ENCODE measurements around the gene CLCN7.

CLCN7 gene

DNA sequence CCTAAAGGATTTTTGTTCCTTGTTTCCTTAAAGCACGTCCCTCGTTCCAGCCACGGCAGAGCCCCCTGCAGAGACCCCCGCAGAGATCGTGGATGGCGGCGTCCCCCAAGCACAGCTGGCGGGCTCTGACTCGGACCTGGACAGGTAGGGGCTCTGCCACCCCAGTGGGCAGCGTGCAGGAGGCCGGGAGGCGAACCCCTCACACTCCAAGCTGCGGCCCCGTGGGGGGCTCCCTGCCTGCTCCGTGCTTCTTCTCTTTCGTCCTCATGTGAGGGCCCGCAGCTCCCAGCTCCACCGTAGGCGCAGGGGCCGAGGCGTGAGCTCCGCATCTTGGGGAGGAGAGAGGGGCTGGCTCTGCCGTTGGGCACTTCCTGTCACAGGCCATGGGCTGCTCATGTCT lies 26.8 kb upstream of the CLCN7 start:
- Histone ChIP-seq H3K4me3 (ENCODE audit: control insufficient read depth in 1 of 7, extremely low read depth in 1 of 7, insufficient read depth in 4 of 7, low read depth in 2 of 7, low read length in 6 of 7) (no peak overlapping the region), H3K36me3 (ENCODE audit: control insufficient read depth in 4 of 4, insufficient read depth in 4 of 4, low read length in 3 of 4) (peaks cover 5 to 85% (median 50%) of the 10 kb centered on the region in 4 experiments), H3K9me3 (ENCODE audit: control extremely low read depth in 1 of 5, control insufficient read depth in 4 of 5, insufficient read depth in 2 of 5, low read depth in 1 of 5, low read length in 4 of 5) (no peaks in the 10 kb centered on the region), H3K27me3 (replicated peaks in 2 of 5; ENCODE audit: control insufficient read depth in 4 of 5, insufficient read depth in 5 of 5, low read length in 4 of 5) (no peaks in the 10 kb centered on the region), H3K4me1 (ENCODE audit: control extremely low read depth in 1 of 4, control insufficient read depth in 4 of 4, insufficient read depth in 4 of 4, low read length in 3 of 4) (no peaks in the 10 kb centered on the region), H3K27ac (ENCODE audit: insufficient read depth in 1 of 2, low read depth in 1 of 2, low read length in 2 of 2, poor library complexity in 1 of 2, severe bottlenecking in 2 of 2) (no peak overlapping the region)
- DNase-seq: no peak
- ChIA-PET CTCF (no interaction called here), POLR2A (no interaction called here)
- 97% methylated on average over 19 of the region's 23 CpGs for WGBS (ENCODE audit: insufficient coverage)

DNA sequence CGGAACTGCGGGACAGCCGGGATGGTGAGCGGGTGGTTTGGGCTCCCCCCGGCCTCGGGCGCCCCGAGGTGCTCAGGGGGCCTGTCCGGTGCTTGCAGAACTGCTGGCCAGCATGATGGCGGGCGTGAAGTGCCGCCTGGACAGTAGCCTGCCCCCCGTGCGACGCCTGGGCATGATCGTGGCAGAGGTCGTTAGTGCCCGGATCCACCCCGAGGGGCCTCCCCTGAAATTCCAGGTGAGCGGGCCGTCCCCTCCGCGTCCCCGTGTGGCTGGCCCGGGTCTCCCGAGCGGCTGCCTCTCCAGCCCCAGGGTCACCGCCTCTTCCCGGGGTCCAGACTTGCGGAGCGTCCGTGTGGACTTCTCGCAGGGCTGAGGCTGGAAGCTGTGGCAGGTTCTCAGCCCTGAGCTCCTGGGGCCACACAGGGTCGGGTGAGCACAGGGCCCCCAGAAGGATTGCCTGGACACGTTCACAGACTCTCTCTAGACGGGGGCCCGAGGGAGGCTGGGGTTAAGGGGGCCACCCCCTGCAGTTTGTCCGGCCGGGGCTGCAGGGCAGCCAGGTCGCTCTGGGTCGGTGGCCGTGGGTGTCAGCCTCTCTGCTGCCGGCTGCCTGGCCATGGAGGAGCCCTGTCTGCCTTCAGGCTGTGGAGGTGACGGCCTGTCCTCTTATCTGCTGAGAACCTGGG lies 25.8 kb upstream of the CLCN7 start:
- no peak for DNase-seq
- no peak overlapping the region for H3K4me3 ChIP-seq (ENCODE audit: control insufficient read depth in 1 of 7, extremely low read depth in 1 of 7, insufficient read depth in 4 of 7, low read depth in 2 of 7, low read length in 6 of 7)
- ChIA-PET CTCF (no interaction called here), POLR2A (no interaction called here)
- H3K9me3 ChIP-seq (ENCODE audit: control extremely low read depth in 1 of 5, control insufficient read depth in 4 of 5, insufficient read depth in 2 of 5, low read depth in 1 of 5, low read length in 4 of 5): no peaks in the 10 kb centered on the region
- H3K27me3 ChIP-seq (replicated peaks in 2 of 5; ENCODE audit: control insufficient read depth in 4 of 5, insufficient read depth in 5 of 5, low read length in 4 of 5): no peaks in the 10 kb centered on the region
- H3K4me1 ChIP-seq (ENCODE audit: control extremely low read depth in 1 of 4, control insufficient read depth in 4 of 4, insufficient read depth in 4 of 4, low read length in 3 of 4): no peaks in the 10 kb centered on the region
- H3K36me3 ChIP-seq (ENCODE audit: control insufficient read depth in 4 of 4, insufficient read depth in 4 of 4, low read length in 3 of 4): peaks cover 5 to 85% (median 51%) of the 10 kb centered on the region in 4 experiments
- no peak overlapping the region for H3K27ac ChIP-seq (ENCODE audit: insufficient read depth in 1 of 2, low read depth in 1 of 2, low read length in 2 of 2, poor library complexity in 1 of 2, severe bottlenecking in 2 of 2)
- WGBS (ENCODE audit: insufficient coverage): 95% methylated on average over 37 of the region's 44 CpGs

DNA sequence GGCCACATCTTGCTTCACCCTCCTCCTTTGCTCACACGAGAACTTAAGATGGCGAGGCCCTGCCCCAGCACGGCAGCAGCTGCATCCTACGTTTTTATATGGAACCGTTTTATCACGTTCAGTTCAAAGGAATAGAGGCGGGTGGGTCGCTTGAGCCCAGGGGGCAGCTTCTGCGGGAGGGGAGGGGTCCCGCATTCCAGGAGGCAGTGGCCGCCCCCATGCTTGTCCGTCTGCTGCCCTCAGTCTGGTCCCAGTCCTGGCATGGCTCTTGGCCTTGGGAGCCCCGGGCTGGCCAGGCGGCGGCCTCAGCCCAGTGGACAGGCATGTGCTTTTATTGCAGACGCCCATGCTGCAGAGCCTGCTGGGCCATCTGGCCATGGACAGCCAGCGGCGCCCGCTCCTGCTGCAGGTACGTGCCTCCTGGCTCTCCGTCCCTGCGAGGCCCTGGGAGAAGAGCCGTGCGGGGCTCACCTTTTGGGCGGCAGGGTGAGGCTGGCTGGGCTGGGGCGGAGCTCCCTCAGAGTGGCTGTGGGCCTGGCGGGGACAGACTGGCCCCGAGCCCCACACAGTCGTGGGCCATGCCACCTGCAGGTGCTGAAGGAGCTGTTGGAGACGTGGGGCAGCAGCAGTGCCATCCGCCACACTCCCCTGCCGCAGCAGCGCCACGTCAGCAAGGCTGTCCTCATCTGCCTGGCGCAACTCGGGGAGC lies 25.1 kb upstream of the CLCN7 start:
- ChIA-PET POLR2A (no interaction called here), CTCF (no interaction called here)
- 98% methylated on average over 34 of the region's 36 CpGs for WGBS (ENCODE audit: insufficient coverage)
- H3K9me3 ChIP-seq (ENCODE audit: control extremely low read depth in 1 of 5, control insufficient read depth in 4 of 5, insufficient read depth in 2 of 5, low read depth in 1 of 5, low read length in 4 of 5): no peaks in the 10 kb centered on the region
- DNase-seq: no peak
- H3K4me1 ChIP-seq (ENCODE audit: control extremely low read depth in 1 of 4, control insufficient read depth in 4 of 4, insufficient read depth in 4 of 4, low read length in 3 of 4): peaks cover 0 to under 1% (median 0%) of the 10 kb centered on the region in 4 experiments
- no peak overlapping the region for H3K4me3 ChIP-seq (ENCODE audit: control insufficient read depth in 1 of 7, extremely low read depth in 1 of 7, insufficient read depth in 4 of 7, low read depth in 2 of 7, low read length in 6 of 7)
- no peak overlapping the region for H3K27ac ChIP-seq (ENCODE audit: insufficient read depth in 1 of 2, low read depth in 1 of 2, low read length in 2 of 2, poor library complexity in 1 of 2, severe bottlenecking in 2 of 2)
- H3K36me3 ChIP-seq (ENCODE audit: control insufficient read depth in 4 of 4, insufficient read depth in 4 of 4, low read length in 3 of 4): peaks cover 5 to 88% (median 53%) of the 10 kb centered on the region in 4 experiments
- H3K27me3 ChIP-seq (replicated peaks in 2 of 5; ENCODE audit: control insufficient read depth in 4 of 5, insufficient read depth in 5 of 5, low read length in 4 of 5): no peaks in the 10 kb centered on the region

DNA sequence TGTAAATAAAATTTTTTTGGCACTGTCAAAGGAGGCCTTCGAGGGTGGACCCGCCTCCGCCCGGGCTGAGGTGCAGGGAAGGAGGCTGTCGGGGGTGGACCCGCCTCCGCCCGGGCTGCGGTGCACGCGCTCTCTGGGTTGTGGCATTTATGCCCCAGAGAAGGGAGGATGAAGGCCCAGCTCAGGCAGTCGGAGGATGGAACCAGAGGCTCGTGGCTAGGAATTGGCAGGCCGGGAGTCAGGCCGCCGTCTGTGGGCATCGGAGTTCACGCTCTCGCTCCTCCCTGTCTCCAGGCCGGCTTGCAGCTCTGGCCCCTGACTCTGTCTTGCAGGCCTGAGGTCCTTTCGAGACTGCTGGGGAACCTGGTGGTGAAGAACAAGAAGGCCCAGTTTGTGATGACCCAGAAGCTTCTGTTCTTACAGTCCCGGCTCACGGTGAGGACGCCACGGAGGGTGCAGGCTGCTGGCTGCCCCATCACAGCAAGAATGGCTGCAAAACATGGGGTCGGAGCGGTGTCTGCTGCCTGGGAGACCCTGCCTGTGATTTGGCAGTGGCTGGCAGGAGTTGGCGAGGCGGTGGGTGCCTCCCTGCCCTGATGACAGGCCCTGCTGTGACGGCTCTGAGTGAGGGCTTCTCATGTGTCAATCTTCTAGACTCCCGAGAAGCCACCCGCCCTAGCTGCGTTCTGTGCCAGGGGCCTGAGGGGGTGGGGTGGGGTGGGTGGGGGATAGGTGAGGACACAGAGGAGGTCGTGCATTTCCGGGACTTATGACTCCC lies 24.3 kb upstream of the CLCN7 start:
- 97% methylated on average over 32 of the region's 35 CpGs for WGBS (ENCODE audit: insufficient coverage)
- no peak overlapping the region for H3K4me3 ChIP-seq (ENCODE audit: control insufficient read depth in 1 of 7, extremely low read depth in 1 of 7, insufficient read depth in 4 of 7, low read depth in 2 of 7, low read length in 6 of 7)
- ChIA-PET POLR2A (no interaction called here), CTCF (no interaction called here)
- peaks cover 0 to 9% (median 7%) of the 10 kb centered on the region in 4 experiments for H3K4me1 ChIP-seq (ENCODE audit: control extremely low read depth in 1 of 4, control insufficient read depth in 4 of 4, insufficient read depth in 4 of 4, low read length in 3 of 4)
- H3K27me3 ChIP-seq (replicated peaks in 2 of 5; ENCODE audit: control insufficient read depth in 4 of 5, insufficient read depth in 5 of 5, low read length in 4 of 5): no peaks in the 10 kb centered on the region
- peaks cover 5 to 95% (median 57%) of the 10 kb centered on the region in 4 experiments for H3K36me3 ChIP-seq (ENCODE audit: control insufficient read depth in 4 of 4, insufficient read depth in 4 of 4, low read length in 3 of 4)
- no peak overlapping the region for H3K27ac ChIP-seq (ENCODE audit: insufficient read depth in 1 of 2, low read depth in 1 of 2, low read length in 2 of 2, poor library complexity in 1 of 2, severe bottlenecking in 2 of 2)
- no peaks in the 10 kb centered on the region for H3K9me3 ChIP-seq (ENCODE audit: control extremely low read depth in 1 of 5, control insufficient read depth in 4 of 5, insufficient read depth in 2 of 5, low read depth in 1 of 5, low read length in 4 of 5)
- DNase-seq: no peak

DNA sequence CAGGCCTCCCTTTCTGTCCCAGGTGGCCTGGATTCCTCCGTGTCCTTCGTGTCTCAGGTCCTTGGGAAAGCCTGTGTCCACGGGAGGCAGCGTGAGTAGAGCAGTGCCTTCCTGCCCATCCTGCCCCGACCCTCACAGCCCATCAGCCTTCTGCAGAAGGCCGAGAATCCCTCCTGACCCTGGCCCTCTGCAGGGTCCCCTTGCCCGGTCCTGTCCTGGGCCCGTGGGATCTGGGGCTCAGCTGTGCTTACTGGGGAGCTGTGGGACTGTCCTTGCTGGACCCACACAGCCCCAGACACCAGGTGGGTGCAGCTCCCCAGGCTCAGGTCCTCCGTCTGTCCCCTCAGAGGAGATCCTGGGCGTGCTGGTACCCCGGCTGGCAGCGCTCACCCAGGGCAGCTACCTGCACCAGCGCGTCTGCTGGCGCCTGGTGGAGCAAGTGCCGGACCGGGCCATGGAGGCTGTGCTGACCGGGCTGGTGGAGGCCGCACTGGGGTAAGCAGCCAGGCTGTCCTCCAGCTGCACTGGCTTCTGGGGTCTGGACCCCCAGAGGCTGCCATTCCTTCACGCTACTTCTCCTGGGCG lies 22.3 kb upstream of the CLCN7 start:
- no peak overlapping the region for H3K4me3 ChIP-seq (ENCODE audit: control insufficient read depth in 1 of 7, extremely low read depth in 1 of 7, insufficient read depth in 4 of 7, low read depth in 2 of 7, low read length in 6 of 7)
- no peaks in the 10 kb centered on the region for H3K27me3 ChIP-seq (replicated peaks in 2 of 5; ENCODE audit: control insufficient read depth in 4 of 5, insufficient read depth in 5 of 5, low read length in 4 of 5)
- H3K4me1 ChIP-seq (ENCODE audit: control extremely low read depth in 1 of 4, control insufficient read depth in 4 of 4, insufficient read depth in 4 of 4, low read length in 3 of 4): peaks cover 2 to 21% (median 18%) of the 10 kb centered on the region in 4 experiments
- H3K36me3 ChIP-seq (ENCODE audit: control insufficient read depth in 4 of 4, insufficient read depth in 4 of 4, low read length in 3 of 4): peaks cover 5 to 79% (median 43%) of the 10 kb centered on the region in 4 experiments
- CTCF ChIA-PET: interaction anchor here (1.4 kb wide), 1 partner anchor 41 kb away, joined by 4 read pairs; no protein-coding TSS in a partner anchor
- DNase-seq: no peak
- no peaks in the 10 kb centered on the region for H3K9me3 ChIP-seq (ENCODE audit: control extremely low read depth in 1 of 5, control insufficient read depth in 4 of 5, insufficient read depth in 2 of 5, low read depth in 1 of 5, low read length in 4 of 5)
- 96% methylated on average over 21 of the region's 21 CpGs for WGBS (ENCODE audit: insufficient coverage)
- H3K27ac ChIP-seq (ENCODE audit: insufficient read depth in 1 of 2, low read depth in 1 of 2, low read length in 2 of 2, poor library complexity in 1 of 2, severe bottlenecking in 2 of 2): no peak overlapping the region
- POLR2A ChIA-PET: no interaction called here

DNA sequence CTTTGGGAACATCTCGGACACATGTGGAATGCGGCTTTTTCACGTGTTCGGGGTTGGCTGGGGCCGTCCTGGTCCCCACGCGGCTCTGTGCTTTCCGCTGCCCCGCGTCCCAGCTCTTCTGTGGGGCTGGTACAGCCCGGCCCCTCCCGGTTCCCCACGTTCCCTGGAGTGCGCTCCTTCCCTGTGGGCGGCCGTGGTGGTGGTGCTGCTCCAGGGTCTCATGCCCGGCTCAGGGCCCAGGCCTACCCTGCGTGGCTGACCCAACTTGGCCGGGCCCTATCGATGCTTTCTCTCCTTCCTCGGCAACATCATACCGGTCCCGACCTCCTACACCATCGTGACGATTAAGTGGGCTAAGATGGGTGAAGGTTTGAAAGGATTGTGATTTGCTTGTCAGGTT lies 21.6 kb upstream of the CLCN7 start:
- no peak for DNase-seq
- Histone ChIP-seq H3K4me3 (ENCODE audit: control insufficient read depth in 1 of 7, extremely low read depth in 1 of 7, insufficient read depth in 4 of 7, low read depth in 2 of 7, low read length in 6 of 7) (no peak overlapping the region), H3K27me3 (replicated peaks in 2 of 5; ENCODE audit: control insufficient read depth in 4 of 5, insufficient read depth in 5 of 5, low read length in 4 of 5) (no peaks in the 10 kb centered on the region), H3K36me3 (ENCODE audit: control insufficient read depth in 4 of 4, insufficient read depth in 4 of 4, low read length in 3 of 4) (peaks cover 5 to 73% (median 40%) of the 10 kb centered on the region in 4 experiments), H3K9me3 (ENCODE audit: control extremely low read depth in 1 of 5, control insufficient read depth in 4 of 5, insufficient read depth in 2 of 5, low read depth in 1 of 5, low read length in 4 of 5) (no peaks in the 10 kb centered on the region), H3K27ac (ENCODE audit: insufficient read depth in 1 of 2, low read depth in 1 of 2, low read length in 2 of 2, poor library complexity in 1 of 2, severe bottlenecking in 2 of 2) (no peak overlapping the region), H3K4me1 (ENCODE audit: control extremely low read depth in 1 of 4, control insufficient read depth in 4 of 4, insufficient read depth in 4 of 4, low read length in 3 of 4) (peaks cover 2 to 21% (median 18%) of the 10 kb centered on the region in 4 experiments)
- ChIA-PET POLR2A (no interaction called here), CTCF (interaction anchor here (1.4 kb wide), 1 partner anchor 42 kb away, joined by 4 read pairs; no protein-coding TSS in a partner anchor)
- 95% methylated on average over 20 of the region's 25 CpGs for WGBS (ENCODE audit: insufficient coverage)

All from common myeloid progenitor, CD34-positive (primary cell).